Spleen (tissue), 11 donors: Measurements from ENCODE around the gene IKZF3. TPM values are rescaled to one million over a fixed set of nuclear protein-coding genes. Genes with fewer than 3 reads are reported as not detected.

Experiments
- DNase-seq: peaks from one replicate; pipeline ENCODE4 v3.0.0-alpha.2; 2020
- H3K27ac ChIP-seq, 8 donors: fragments of 200-600 bp; sonication (generic) in 7 of 8; 1 replicate in 4 of 8; 2 replicates in 4 of 8; pipeline versions ENCODE4 v1.5.0 to v1.8.0; 2016 to 2021; ENCODE audit warnings: inconsistent platforms in 4 of 8, mild to moderate bottlenecking in 4 of 8, moderate library complexity in 1 of 8
- H3K27me3 ChIP-seq, 7 donors: fragments of 200-600 bp; sonication (generic) in 6 of 7; replicated peaks in 1 of 7; 1 replicate in 4 of 7; 2 replicates in 3 of 7; pipeline versions ENCODE4 v1.5.0 to v1.8.0; 2016 to 2021; ENCODE audit warnings: inconsistent platforms in 3 of 7, mild to moderate bottlenecking in 1 of 7
- H3K36me3 ChIP-seq, 6 donors: fragments of 200-600 bp; sonication (generic) in 5 of 6; 1 replicate in 4 of 6; 2 replicates in 2 of 6; pipeline versions ENCODE4 v1.5.0 to v1.8.0; 2016 to 2021; ENCODE audit warnings: inconsistent platforms in 2 of 6
- H3K4me1 ChIP-seq, 6 donors: fragments of 200-600 bp; sonication (generic) in 5 of 6; 1 replicate in 3 of 6; 2 replicates in 3 of 6; pipeline versions ENCODE4 v1.5.0 to v1.8.0; 2016 to 2021; ENCODE audit warnings: inconsistent platforms in 3 of 6
- H3K4me3 ChIP-seq, 8 donors: fragments of 200-600 bp; sonication (generic) in 7 of 8; 1 replicate in 4 of 8; 2 replicates in 4 of 8; pipeline versions ENCODE4 v1.5.0 to v1.8.0; 2016 to 2021; ENCODE audit warnings: inconsistent platforms in 4 of 8, mild to moderate bottlenecking in 4 of 8, moderate library complexity in 2 of 8
- H3K9me3 ChIP-seq, 8 donors: fragments of 200-600 bp; sonication (generic) in 7 of 8; 1 replicate in 4 of 8; 2 replicates in 4 of 8; pipeline versions ENCODE4 v1.5.0 to v1.8.0; 2016 to 2021; ENCODE audit warnings: inconsistent platforms in 4 of 8
- POLR2A ChIP-seq, 3 donors: fragments of 450-650 bp; IDR thresholded peaks; one replicate each; pipeline ENCODE4 v1.5.1; 2017; ENCODE audit warnings: antibody characterized with exemption in 3 of 3, mild to moderate bottlenecking in 1 of 3
- POLR2AphosphoS5 ChIP-seq, 3 donors: sonication (generic); formaldehyde crosslinking; IDR thresholded peaks; one replicate each; pipeline ENCODE4 v1.5.1; 2017; ENCODE audit warnings: antibody characterized with exemption in 3 of 3
- WGBS, 5 donors: extraction: QIAGEN DNeasy Blood & Tissue Kit in 3 of 5; methylation state at CpG; one replicate each; pipeline versions ENCODE4 v1.1.5 to v1.1.7; 2013 to 2018; 5-methylcytosine and 5-hydroxymethylcytosine counted together
- intact Hi-C: fragments of 100-400 bp; cut with DNase I; formaldehyde crosslinking; loops from one replicate; pipeline ENCODE4 v1.15.0; 2023; ENCODE audit warnings: low total_unique reads
- polyA plus RNA-seq, 3 donors: library from polyadenylated mRNA; stranded (reverse); fragments of 200-250 nt; gene quantifications; one replicate each; pipeline ENCODE4 v1.2.1, GENCODE V29; 2013
- total RNA-seq, 7 donors: library from RNA; depleted of rRNA in 3 of 7; stranded (reverse); fragments of >200 nt in 3 of 7; fragmentation: NEBNext Ultra II Directional in 4 of 7; extraction: Animal tissue kit (Norgen Biotek cat#: 25700) in 4 of 7; gene quantifications; one replicate each; pipeline versions ENCODE4 v1.1.0 to v1.2.1, GENCODE V29; 2016 to 2021
- TF ChIP-seq, protein P1 (sequence below), 11 experiments: fragments of 200-600 bp in 7 of 11; fragments of 450-650 bp in 4 of 11; sonication (generic) in 4 of 11; IDR thresholded peaks in 8 of 11; conservative IDR thresholded peaks in 3 of 11; 1 replicate in 7 of 11; 2 replicates in 4 of 11; pipeline versions ENCODE4 v1.4.0 to v1.8.0; 2016 to 2021; ENCODE audit warnings: antibody characterized with exemption in 11 of 11, inconsistent platforms in 4 of 11, mild to moderate bottlenecking in 1 of 11
- donor health status: healthy with polysubstance abuse.
- donor health status: DM: no; HTN: no; CAD: no; lungs with moderate emphysema.
- donor health status: DM: no; HTN: no; CAD: no.
- donor health status: Bipolar disorder and iron deficiency.
- donor health status: healthy.
- donor health status: DM: no; HTN: no; CAD: no.
- donor health status: DM: yes; HTN: yes; CAD: no.

The IKZF3 gene
- total and polyA plus RNA-seq, 10 donors = 17.5 to 132 (median 84.1) TPM

DNA sequence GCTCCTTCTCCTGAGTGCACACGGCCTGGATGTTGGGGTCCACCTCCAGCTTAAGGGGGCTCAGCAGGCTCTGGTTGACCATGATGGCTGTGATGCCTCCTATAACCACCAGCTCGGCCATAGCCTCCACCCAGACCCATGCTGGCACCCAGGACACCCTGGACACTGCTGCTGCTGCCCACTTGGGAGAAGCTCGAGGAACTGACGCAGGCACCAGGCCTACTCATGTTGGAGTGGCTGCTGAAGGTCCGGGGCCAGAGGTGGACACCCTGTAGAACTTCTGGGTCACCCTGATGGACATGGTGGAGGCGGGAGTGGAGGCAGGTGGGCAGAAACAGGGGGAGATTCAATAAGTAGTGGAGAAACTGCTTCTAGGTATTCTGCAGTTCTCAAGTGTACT, 28.0 kb downstream of the IKZF3 start:
- Histone ChIP-seq H3K27me3 (no peaks in the 10 kb centered on the region), H3K36me3 (peaks cover 0 to 60% (median 3%) of the 10 kb centered on the region in 6 donors), H3K27ac (peak overlapping the region in 1 of 8 donors; percentile 29), H3K4me1 (peaks cover 0 to 6% (median 0%) of the 10 kb centered on the region in 6 donors), H3K9me3 (peaks cover 0 to 44% (median 32%) of the 10 kb centered on the region in 8 donors), H3K4me3 (no peak overlapping the region)
- TF ChIP-seq POLR2AphosphoS5 (IDR thresholded peaks at IDR 0.05) (peak in 1 of 3 donors; percentile 22), POLR2A (IDR thresholded peaks at IDR 0.05) (no peak)
- DNase-seq = no peak
- WGBS, 5 donors = 80 to 93% (median 86%) methylated on average over 4 to 6 of the region's 6 CpGs
- intact Hi-C loops = no loop called here

DNA sequence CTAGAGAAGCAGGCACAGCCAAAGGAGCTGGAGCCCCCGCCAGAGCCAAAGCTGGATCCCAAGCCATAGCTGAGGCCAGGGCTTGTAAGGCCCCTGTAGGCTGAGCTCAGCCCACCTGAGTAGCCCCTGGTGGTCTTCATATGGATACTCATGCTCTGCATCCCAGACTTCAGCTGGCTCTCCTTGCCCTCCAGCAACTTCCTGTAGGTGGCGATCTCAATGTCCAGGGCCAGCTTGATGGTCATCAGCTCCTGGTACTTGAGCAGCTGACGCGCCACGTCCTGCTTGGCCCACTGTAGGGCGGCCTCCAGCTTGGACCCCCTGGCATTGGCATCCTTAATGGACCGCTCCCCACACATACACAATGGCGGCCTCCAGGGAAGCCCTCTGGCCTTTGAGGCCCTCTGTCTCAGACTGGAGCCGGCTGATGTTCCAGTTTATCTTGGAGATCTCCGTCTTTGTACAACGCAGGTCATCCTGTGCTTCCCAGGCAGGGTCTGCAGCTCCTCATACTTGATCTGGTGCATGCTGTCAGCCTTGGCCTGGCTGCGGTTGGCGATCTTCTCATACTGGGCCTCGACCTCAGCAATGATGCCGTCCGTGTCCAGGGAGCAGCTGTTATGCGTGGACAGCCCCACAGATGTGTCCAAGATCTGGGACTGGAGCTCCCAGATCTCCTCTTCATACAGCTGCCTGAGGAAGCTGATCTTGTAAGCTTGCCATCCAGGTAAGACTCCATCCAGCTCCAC, 28.9 kb downstream of the IKZF3 start:
- no peak for DNase-seq
- intact Hi-C loops = no loop called here
- TF ChIP-seq, protein P1, sequence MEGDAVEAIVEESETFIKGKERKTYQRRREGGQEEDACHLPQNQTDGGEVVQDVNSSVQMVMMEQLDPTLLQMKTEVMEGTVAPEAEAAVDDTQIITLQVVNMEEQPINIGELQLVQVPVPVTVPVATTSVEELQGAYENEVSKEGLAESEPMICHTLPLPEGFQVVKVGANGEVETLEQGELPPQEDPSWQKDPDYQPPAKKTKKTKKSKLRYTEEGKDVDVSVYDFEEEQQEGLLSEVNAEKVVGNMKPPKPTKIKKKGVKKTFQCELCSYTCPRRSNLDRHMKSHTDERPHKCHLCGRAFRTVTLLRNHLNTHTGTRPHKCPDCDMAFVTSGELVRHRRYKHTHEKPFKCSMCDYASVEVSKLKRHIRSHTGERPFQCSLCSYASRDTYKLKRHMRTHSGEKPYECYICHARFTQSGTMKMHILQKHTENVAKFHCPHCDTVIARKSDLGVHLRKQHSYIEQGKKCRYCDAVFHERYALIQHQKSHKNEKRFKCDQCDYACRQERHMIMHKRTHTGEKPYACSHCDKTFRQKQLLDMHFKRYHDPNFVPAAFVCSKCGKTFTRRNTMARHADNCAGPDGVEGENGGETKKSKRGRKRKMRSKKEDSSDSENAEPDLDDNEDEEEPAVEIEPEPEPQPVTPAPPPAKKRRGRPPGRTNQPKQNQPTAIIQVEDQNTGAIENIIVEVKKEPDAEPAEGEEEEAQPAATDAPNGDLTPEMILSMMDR (IDR thresholded peaks at IDR 0.05 in 8 of 11, conservative IDR thresholded peaks at IDR 0.05 in 3 of 11) = no peak
- peak in 1 of 3 donors; percentile 55 for TF ChIP-seq POLR2AphosphoS5 (IDR thresholded peaks at IDR 0.05)
- no peak for TF ChIP-seq POLR2A (IDR thresholded peaks at IDR 0.05)
- Histone ChIP-seq H3K36me3 (peaks cover 0 to 61% (median 3%) of the 10 kb centered on the region in 6 donors), H3K27ac (peak overlapping the region in 1 of 8 donors; percentile 31), H3K4me3 (no peak overlapping the region), H3K9me3 (peaks cover 0 to 44% (median 32%) of the 10 kb centered on the region in 8 donors), H3K4me1 (no peaks in the 10 kb centered on the region), H3K27me3 (no peaks in the 10 kb centered on the region)
- WGBS, 5 donors = 93 to 99% (median 95%) methylated on average over 15 to 17 of the region's 17 CpGs

DNA sequence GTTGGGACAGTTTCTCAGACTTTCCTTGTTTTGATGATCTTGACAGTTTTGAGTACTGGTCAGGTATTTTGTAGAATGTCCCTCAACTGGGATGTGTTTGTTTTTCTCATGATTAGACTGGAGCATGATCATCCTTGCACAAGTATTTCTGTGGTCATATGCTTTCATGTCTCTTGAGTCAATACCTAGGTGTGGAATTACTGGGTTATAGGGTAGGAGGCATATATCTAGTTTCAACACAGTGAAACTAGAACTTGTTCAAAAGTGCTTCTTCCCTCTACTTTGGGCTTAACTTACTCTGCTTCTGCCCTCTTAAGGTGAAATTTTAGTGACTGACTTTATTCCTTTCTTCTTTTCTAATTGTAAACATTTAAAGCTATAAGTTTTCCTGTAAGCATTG, 30.1 kb downstream of the IKZF3 start:
- no peak for TF ChIP-seq POLR2A (IDR thresholded peaks at IDR 0.05)
- Histone ChIP-seq H3K27ac (peak overlapping the region in 1 of 8 donors; percentile 31), H3K27me3 (no peaks in the 10 kb centered on the region), H3K4me1 (no peaks in the 10 kb centered on the region), H3K36me3 (peaks cover 0 to 61% (median 3%) of the 10 kb centered on the region in 6 donors), H3K9me3 (peaks cover 0 to 39% (median 28%) of the 10 kb centered on the region in 8 donors), H3K4me3 (no peak overlapping the region)
- intact Hi-C loops = no loop called here
- DNase-seq = no peak

DNA sequence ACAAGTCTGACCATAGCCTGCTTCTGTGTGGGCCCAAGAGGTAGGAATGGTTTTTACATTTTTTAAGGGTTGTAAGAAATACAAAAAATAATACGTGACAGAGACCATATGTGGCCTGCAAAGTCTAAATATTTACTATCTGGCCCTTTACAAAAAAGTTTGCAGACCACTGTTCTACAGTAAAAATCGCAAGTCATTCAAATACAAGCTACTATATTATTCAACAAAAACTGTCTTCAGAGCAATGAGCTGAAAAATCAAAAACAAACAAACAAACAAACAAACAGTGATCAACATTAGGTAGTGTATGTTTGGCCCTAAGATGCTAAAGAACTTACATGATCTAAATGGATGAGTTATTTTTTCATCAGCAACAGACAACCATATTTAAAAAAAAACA, 32.5 kb downstream of the IKZF3 start:
- Histone ChIP-seq H3K4me1 (no peaks in the 10 kb centered on the region), H3K36me3 (peaks cover 0 to 75% (median 26%) of the 10 kb centered on the region in 6 donors), H3K27ac (no peak overlapping the region), H3K27me3 (no peaks in the 10 kb centered on the region), H3K9me3 (peaks cover 0 to 16% (median 4%) of the 10 kb centered on the region in 8 donors), H3K4me3 (no peak overlapping the region)
- DNase-seq = no peak
- intact Hi-C loops = no loop called here
- TF ChIP-seq POLR2A (IDR thresholded peaks at IDR 0.05) = no peak
- TF ChIP-seq, protein P1 (IDR thresholded peaks at IDR 0.05 in 8 of 11, conservative IDR thresholded peaks at IDR 0.05 in 3 of 11) = no peak
- no peak for TF ChIP-seq POLR2AphosphoS5 (IDR thresholded peaks at IDR 0.05)
- WGBS, 5 donors = 82 to 90% (median 84%) methylated on average over 2 of the region's 2 CpGs

DNA sequence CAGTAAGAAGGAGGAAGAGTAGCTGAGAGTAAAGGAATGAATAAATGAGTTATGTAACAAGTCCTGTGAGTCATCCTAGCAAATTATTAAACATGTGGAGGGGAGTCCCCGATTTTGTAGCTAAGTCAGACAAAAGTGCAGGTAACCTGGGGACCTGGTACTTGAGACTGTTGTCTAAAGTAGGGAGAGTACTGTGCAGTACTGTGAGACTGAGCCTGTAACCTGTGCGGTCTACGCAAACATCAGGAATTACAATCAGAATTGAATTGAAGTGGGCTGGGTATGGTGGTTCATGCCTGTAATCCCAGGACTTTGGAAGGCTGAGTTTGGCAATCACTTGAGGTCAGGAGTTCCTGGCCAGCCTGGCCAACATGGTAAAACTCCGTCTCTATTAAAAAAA, 35.7 kb downstream of the IKZF3 start:
- Histone ChIP-seq H3K4me1 (no peaks in the 10 kb centered on the region), H3K27ac (peak overlapping the region in 1 of 8 donors; percentile 7), H3K27me3 (no peaks in the 10 kb centered on the region), H3K9me3 (peaks cover 4 to 22% (median 20%) of the 10 kb centered on the region in 8 donors), H3K36me3 (peaks cover 0 to 88% (median 54%) of the 10 kb centered on the region in 6 donors), H3K4me3 (no peak overlapping the region)
- intact Hi-C loops = no loop called here
- DNase-seq = no peak
- TF ChIP-seq, protein P1 (IDR thresholded peaks at IDR 0.05 in 8 of 11, conservative IDR thresholded peaks at IDR 0.05 in 3 of 11) = no peak
- TF ChIP-seq POLR2A (IDR thresholded peaks at IDR 0.05) = no peak
- no peak for TF ChIP-seq POLR2AphosphoS5 (IDR thresholded peaks at IDR 0.05)
- 87 to 96% (median 91%) methylated on average over 4 of the region's 4 CpGs for WGBS, 5 donors
